ENCODE results near the gene ZNF414.
"Not testable (repeated sequence)": the region's sequence is repeated elsewhere in the genome, so short reads cannot be mapped to it uniquely, and the experiment has no call there.

The ZNF414 gene

DNA sequence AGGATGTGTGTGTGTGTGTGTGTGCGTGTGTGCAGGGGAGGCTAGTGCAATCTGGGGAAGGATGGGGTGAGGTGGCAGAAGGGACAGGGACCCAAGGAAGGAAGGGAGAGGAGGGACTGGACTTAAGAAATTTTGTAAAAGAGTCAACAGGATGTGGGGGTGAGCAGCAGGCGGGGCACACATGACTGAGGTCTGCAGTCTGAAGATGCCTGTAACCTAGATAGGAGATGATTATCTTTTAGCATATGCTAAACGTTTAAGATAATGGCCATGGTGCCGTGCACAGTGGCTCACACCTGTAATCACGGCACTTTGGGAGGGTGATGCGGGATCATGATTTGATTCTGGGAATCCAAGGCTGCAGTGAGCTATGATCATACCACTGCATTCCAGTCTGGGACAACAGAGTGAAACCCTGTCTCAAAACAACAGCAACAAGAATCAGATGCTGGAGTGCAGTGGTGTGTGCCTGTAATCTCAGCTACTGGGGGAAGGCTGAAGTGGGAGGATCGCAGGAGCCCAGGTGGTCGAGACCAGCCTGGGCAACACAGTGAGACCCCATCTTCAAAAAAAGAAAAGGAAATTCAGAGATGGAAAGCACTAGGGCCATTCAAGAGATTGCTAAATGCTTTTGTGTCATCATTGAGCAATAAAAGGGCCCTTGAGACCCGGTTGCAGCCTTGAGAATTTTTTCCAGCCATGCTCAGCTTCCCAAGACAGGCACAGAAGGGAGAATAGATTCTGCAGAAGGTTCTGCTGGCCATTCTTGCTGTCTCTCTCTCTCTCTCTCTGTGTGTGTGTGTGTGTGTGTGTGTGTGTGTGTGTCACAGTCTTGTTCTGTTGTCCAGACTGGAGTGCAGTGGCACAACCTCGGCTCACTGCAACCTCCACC lies 3.8 kb upstream of the ZNF414 start:
- no peak for DNase-seq

- DNase-seq, result no peak
These were observed 1.4 kb upstream of the ZNF414 start for GRCh38 chr19:8515317-8515716.

GRCh38 chr19:8514505-8515009 lies 590 bp upstream of the ZNF414 start:
- DNase-seq, result not testable (repeated sequence)

- no peak for DNase-seq
These were observed 806 bp downstream of the ZNF414 start for GRCh38 chr19:8513036-8513686.

GRCh38 chr19:8512115-8512967 lies 1.6 kb downstream of the ZNF414 start:
- DNase-seq, result no peak

DNA sequence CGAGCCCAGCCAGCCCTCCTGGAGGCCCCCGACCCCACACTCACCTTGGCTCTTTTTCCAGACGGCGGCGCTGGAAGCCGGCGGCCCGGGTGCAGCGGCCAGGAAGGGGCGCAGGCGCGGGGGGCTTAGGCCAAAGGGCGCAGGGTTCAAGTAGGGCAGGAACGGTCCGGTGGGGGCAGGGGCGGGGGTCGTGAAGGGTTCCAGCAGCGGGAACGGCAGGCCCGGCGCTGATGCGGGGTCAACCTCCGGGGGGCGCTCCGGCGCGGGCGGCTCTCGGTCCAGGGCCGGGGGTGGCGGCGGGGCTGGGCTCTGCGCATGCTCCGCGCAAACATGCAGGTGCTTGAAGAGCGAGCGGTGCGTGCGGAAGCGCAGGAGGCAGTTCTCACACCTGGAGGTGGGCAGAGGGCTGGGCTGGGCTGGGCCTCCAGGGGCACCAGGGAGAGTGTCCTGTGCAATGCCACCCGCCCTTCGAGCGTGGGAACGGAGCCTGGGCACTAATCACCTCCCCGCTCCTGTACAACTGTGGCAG lies 2.3 kb downstream of the ZNF414 start:
- no peak for DNase-seq

- no peak for DNase-seq
These were observed 3.3 kb downstream of the ZNF414 start for GRCh38 chr19:8510589-8511115.

DNA sequence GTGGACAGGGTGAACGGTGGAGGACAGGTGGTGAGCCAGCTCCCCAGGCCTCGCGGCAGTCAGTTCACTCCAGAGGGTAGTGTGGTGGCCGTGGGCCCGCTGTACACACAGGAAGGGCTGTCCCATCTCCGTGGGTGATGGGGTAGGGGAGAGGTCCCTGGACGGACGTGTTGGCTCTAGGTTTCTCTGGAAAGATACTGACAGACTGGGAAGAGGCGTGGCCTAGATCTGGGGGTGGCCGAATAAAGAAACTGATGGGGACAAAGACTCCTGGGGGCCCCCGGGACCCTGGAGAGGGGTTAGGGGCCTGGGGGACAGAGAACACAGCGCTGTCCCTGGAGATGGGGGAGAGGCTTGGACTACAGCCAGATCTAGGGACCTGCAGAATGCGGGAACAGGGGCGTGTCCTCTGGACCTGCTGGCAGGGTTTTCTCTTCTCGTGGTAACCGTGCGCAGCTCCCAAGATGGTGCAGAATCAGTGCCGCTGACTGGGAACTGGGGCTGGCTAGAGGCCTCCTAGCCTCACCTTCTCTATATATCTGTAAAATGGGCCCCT lies 7.5 kb downstream of the ZNF414 start:
- DNase-seq, result peak; percentile 55

DNA sequence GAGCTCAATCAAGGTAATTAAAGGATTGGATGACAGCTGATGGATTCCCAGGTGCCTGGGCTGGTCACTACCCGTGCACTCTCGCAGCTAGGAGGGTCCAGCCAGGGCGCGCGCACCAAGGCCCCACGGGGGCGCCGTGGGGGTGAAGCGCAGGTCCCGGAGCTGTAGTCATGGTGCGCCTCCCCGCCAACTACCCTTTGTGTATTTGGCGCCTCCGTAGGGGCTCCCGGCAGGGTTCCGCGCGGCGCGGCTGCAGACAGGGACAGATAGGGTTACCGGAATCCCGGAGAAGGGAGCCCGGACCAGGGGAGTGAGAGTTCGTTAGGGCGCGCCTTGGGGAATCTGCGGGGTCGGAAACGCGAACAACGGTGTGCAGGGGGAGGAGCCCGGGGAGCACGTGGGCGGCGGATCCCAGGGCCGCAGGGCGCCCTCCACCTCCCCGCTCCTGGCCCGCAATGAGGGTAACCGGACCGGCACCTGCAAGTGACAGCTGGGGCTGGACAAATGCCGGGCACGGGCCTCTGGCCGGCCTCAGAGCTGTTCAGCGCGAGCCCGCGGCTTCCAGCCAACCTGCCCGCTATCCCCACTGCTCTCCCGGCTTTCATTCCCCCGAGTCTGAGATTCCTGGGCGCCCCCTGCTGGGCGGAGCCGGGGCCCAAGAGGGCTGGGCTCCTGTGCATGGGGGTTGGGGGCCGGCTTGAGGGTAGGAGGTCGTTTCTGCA lies 8.1 kb downstream of the ZNF414 start:
- peak; percentile 62 for DNase-seq

DNA sequence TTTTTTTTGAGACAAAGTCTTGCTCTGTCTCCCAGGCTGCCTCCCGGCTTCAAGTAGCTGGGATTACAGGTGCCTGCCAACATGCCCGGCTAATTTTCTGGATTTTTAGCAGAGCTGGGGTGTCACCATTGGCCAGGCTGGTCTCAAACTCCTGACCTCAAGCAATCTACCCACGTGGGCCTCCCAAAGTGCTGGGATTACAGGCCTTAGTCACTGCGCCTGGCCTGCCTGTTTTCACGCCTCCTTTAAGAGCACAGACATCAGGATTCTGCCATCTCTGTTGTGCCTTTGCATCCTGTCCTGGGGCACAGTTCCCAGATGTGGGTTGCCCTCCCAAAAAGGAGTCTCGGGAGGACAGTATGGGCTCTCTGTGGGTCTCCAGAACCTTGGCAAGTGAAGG lies 9.0 kb downstream of the ZNF414 start:
- DNase-seq, result no peak

DNA sequence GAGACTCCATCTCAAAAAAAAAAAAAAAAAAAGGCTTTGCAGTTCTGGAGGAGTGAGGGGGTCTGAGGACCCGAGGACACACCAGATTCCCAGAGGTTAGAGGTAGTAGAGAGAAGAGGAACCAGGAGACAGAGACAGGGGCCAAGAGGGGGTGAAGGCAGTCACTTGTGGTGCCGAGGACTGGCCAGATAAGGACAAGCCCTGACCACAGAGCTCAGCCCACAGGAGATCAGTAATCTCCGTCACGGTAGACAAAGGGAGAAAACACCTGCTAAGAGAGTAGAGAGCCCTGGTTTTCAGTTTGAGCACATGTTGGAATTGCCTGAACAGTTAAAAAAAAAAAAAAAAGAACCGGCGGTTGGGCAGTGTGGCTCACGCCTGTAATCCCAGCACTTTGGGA lies 9.8 kb downstream of the ZNF414 start:
- no peak for DNase-seq

DNA sequence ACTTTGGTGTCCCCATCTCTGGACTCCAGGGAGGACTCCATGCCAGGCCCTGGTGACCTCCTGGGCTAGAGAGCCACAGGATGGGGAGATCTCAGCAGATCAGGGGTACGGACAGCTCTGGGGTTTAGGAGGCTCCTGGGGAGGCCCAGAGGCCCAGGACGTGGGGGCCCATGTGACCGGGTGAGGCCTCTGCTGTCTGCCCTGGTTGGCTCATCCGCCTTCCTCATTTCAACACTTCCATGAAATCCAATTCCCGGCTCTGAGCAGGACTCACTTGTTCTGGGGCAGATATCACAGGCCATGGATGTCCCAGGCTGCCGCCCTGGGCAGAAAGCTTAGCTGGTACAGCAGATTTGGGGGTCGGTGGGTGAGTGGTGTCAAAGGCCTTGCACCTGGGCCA lies 10.5 kb downstream of the ZNF414 start:
- DNase-seq, result no peak

DNA sequence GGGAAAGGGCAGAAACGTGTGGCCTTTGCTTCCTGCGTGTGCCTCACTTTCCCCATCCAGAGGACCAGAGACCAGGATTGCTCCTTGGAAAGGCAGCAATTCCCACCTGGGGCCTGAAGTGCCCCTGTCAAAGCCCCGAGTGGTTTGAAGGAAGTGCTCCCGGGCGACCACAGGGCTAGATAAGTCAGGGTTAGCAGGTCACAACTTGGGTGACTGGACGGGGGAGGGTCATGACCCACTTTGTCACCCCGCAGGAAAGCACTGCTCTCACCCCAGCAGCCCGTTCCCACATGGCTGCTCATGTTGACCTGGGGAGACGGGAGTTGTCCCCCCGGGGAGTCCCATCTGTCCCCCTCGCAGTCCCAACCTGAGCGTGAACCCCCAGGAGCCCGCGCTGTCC lies 12.0 kb downstream of the ZNF414 start:
- no peak for DNase-seq

GRCh38 chr19:8501516-8501915 lies 12.5 kb downstream of the ZNF414 start:
- DNase-seq, result no peak

DNA sequence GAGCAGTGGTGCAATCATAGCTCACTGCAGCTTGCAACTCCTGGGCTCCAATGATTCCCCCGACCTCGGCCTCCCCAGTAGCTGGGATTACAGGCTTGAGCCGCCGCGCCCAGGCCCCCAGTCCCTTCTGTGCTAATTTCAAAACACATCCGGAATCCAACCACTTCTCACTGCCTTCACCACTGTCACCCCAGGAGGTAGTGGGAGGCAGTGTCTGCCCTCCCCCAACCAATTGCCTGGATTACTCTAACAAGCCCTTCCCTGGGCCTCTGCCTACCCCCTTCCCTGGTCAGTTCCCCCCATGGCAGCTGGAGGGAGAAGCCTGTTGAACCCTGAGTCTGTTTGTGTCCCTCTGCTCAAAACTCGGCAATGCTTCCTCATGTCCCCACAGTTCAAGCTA lies 13.8 kb downstream of the ZNF414 start:
- DNase-seq, result no peak

GRCh38 chr19:8499048-8499833 lies 14.7 kb downstream of the ZNF414 start:
- no peak for DNase-seq

DNA sequence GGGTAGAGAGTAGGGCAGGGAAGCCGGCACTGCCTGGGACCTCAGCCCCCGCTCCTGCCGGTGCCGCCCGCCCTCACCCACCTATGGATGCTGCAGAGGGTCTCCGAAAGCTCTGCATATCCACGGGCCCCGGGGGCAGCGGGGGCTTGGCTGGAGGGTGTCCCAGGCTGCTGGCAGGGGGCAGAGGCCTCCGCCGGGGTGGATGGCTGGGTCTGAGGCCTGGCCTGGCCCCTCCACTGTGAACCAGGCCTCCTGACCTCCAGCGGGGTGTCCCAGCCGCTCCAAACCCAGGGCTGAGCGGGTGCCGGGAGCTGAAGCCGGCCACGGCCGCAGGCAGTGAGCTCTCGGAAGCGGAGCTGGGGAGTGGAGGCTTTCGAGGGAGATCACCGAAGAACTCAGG lies 15.7 kb downstream of the ZNF414 start:
- no peak for DNase-seq

- DNase-seq, result no peak
These were observed 19.8 kb downstream of the ZNF414 start for GRCh38 chr19:8494158-8494557.

GRCh38 chr19:8491574-8491973 lies 22.4 kb downstream of the ZNF414 start:
- no peak for DNase-seq

DNA sequence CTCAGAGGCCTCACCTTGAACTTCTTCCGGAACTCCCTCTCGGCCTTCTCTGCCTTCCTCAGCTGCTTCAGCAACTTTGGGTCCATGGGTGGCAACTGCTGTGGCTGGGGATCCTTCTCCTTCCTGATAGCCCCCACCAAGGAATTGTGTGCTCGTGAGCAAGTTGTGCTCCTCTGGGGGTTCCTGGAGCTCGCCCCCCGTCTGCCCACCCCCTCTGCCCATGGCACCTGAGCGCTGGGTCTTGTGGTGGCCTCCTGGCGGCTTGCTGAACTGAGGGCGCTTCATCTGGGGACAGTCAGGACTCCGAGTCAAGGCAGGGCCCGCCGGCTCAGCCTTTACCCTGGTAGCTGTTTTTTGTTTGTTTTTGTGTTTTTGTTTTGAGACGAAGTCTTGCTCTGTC lies 23.1 kb downstream of the ZNF414 start:
- DNase-seq, result no peak

DNA sequence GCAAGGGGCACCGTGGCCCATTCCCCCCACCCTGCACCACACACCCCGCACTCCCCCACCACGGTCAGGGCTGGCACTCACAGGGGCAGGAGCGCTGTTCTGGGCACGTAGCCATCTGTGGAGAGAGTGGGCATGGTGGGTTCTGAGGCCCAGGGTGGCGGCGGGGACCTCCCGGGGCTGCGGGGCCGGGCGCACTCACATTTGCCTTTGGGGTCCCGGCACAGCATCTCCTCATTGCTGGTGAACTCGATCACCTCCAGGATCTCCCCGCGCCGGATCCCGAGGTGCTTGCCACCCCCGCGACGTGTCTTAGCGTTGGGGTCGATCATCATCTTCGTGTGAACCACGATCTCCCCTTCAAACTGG lies 23.6 kb downstream of the ZNF414 start:
- no peak for DNase-seq

Measured in NCI-H510A treated with DMSO at 0.1 percent for 48 hours (cell line).